Neural cell (in vitro differentiated cells): ENCODE data around the gene DNMBP. TPM values are rescaled to one million over a fixed set of nuclear protein-coding genes. Genes with fewer than 3 reads are reported as not detected.

Experiments used
- H2AFZ ChIP-seq: fragments of 200-600, 300-800 bp; sonication (generic), shearing (Covaris generic); 2 replicates; pipeline ENCODE4 v1.6.0; 2014; ENCODE audit warnings: low read depth, mild to moderate bottlenecking, antibody characterized with exemption, low read length, moderate library complexity
- H3F3A ChIP-seq: fragments of 200-600 bp; shearing (Covaris generic); 2 replicates; pipeline ENCODE4 v1.6.1; 2016; ENCODE audit warnings: mild to moderate bottlenecking, moderate library complexity, mixed read lengths, antibody characterized with exemption, low read length; ENCODE audit not compliant: insufficient read depth, poor library complexity, severe bottlenecking
- H3K27ac ChIP-seq: fragments of 200-600, 300-800 bp; sonication (generic), shearing (Covaris generic); 2 replicates; pipeline ENCODE4 v1.5.1; 2014; ENCODE audit warnings: mild to moderate bottlenecking, low read length, moderate library complexity
- H3K27me3 ChIP-seq: fragments of 300-800, 200-600 bp; sonication (generic), shearing (Covaris generic); 2 replicates; pipeline ENCODE4 v1.6.0; 2014; ENCODE audit warnings: mild to moderate bottlenecking, low read depth, low read length, moderate library complexity; ENCODE audit not compliant: insufficient read depth
- H3K36me3 ChIP-seq: fragments of 300-800, 200-600 bp; sonication (generic), shearing (Covaris generic); 2 replicates; pipeline ENCODE4 v1.5.1; 2014; ENCODE audit warnings: mild to moderate bottlenecking, antibody characterized with exemption, low read length, moderate library complexity; ENCODE audit not compliant: insufficient read depth
- H3K4me2 ChIP-seq: fragments of 300-800, 200-600 bp; sonication (generic), shearing (Covaris generic); 2 replicates; pipeline ENCODE4 v1.6.0; 2014; ENCODE audit warnings: mild to moderate bottlenecking, low read length
- H3K4me3 ChIP-seq: fragments of 300-800, 200-600 bp; sonication (generic), shearing (Covaris generic); 2 replicates; pipeline ENCODE4 v1.5.1; 2014; ENCODE audit warnings: mild to moderate bottlenecking, low read length, moderate library complexity
- H3K79me2 ChIP-seq: fragments of 200-600 bp; shearing (Covaris generic); replicated peaks from 2 replicates; pipeline ENCODE4 v1.6.0; 2014; ENCODE audit warnings: mild to moderate bottlenecking, low read length, moderate library complexity; ENCODE audit not compliant: insufficient read depth
- H3K9ac ChIP-seq: fragments of 300-800, 200-600 bp; sonication (generic), shearing (Covaris generic); 2 replicates; pipeline ENCODE4 v1.6.1; 2016; ENCODE audit warnings: mild to moderate bottlenecking, low read length, mixed read lengths
- H3K9me2 ChIP-seq: fragments of 200-600 bp; shearing (Covaris generic); 2 replicates; pipeline ENCODE4 v1.6.1; 2016; ENCODE audit warnings: mild to moderate bottlenecking, low read length, mixed read lengths; ENCODE audit not compliant: insufficient read depth
- H3K9me3 ChIP-seq: fragments of 200-600, 300-800 bp; sonication (generic), shearing (Covaris generic); 2 replicates; pipeline ENCODE4 v1.6.1; 2016; ENCODE audit warnings: mild to moderate bottlenecking, mixed run types, low read length, moderate library complexity, mixed read lengths
- H4K20me1 ChIP-seq: fragments of 200-600 bp; shearing (Covaris generic); 2 replicates; pipeline ENCODE4 v1.6.1; 2016; ENCODE audit warnings: mild to moderate bottlenecking, mixed run types; ENCODE audit not compliant: insufficient read depth
- EP300 ChIP-seq: fragments of 450-650 bp; conservative IDR thresholded peaks from 2 replicates; pipeline ENCODE4 v1.6.1; 2014; ENCODE audit warnings: antibody characterized with exemption, mild to moderate bottlenecking, moderate library complexity; ENCODE audit not compliant: poor library complexity, severe bottlenecking
- EZH2 ChIP-seq: fragments of 200-600, 300-800 bp; shearing (Covaris generic), sonication (generic); IDR thresholded peaks from 2 replicates; pipeline ENCODE4 v1.6.1; 2014; ENCODE audit warnings: antibody characterized with exemption, low read length, borderline replicate concordance, mild to moderate bottlenecking; ENCODE audit not compliant: insufficient read depth, poor library complexity, severe bottlenecking
- MXI1 ChIP-seq: fragments of 450-650 bp; conservative IDR thresholded peaks from 2 replicates; pipeline ENCODE4 v1.6.1; 2014; ENCODE audit warnings: antibody characterized with exemption, mild to moderate bottlenecking; ENCODE audit not compliant: poor library complexity, severe bottlenecking
- POLR2AphosphoS5 ChIP-seq: IDR thresholded peaks from 2 replicates; pipeline ENCODE4 v1.6.1; 2012
- RAD21 ChIP-seq: fragments of 450-650 bp; conservative IDR thresholded peaks from 2 replicates; pipeline ENCODE4 v1.6.1; 2014; ENCODE audit warnings: antibody characterized with exemption, mild to moderate bottlenecking, moderate library complexity
- SMC3 ChIP-seq: fragments of 450-650 bp; conservative IDR thresholded peaks from 2 replicates; pipeline ENCODE4 v1.6.1; 2014; ENCODE audit warnings: antibody characterized with exemption, mild to moderate bottlenecking, moderate library complexity; ENCODE audit not compliant: poor library complexity
- TAF1 ChIP-seq: IDR thresholded peaks from 2 replicates; pipeline ENCODE4 v1.6.1; 2012; ENCODE audit warnings: low read depth
- polyA plus RNA-seq: library from polyadenylated mRNA; depleted of rRNA; stranded (reverse); fragments of >200 nt; gene quantifications from 2 replicates; pipeline ENCODE4 v1.2.3, GENCODE V29; 2014
- TF ChIP-seq, protein P1 (sequence below): fragments of 450-650 bp; IDR thresholded peaks from 2 replicates; pipeline ENCODE4 v1.5.1; 2014; ENCODE audit warnings: antibody characterized with exemption, mild to moderate bottlenecking, moderate library complexity; ENCODE audit not compliant: poor library complexity, severe bottlenecking
- TF ChIP-seq, protein P2 (sequence below): IDR thresholded peaks from 2 replicates; pipeline ENCODE4 v1.6.1; 2012; ENCODE audit warnings: borderline replicate concordance

The DNMBP gene
- polyA plus RNA-seq, 1 donor from 2014 or later = 2.3 TPM

DNA sequence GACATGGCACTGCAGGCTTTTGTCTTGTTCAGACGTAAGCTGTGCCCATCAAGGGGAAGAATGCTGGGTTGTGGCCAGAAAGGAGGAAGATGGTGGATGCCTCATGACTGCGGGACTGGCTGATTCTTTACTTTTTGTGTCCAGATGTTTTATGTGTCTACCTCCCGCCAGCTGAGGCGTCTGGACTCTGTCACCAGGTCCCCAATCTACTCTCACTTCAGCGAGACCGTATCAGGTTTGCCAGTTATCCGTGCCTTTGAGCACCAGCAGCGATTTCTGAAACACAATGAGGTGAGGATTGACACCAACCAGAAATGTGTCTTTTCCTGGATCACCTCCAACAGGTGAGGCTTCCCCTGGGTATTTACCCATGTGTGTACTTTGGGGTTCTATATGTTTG is 173.8 kb downstream of the DNMBP start:
- TF ChIP-seq, protein P1, sequence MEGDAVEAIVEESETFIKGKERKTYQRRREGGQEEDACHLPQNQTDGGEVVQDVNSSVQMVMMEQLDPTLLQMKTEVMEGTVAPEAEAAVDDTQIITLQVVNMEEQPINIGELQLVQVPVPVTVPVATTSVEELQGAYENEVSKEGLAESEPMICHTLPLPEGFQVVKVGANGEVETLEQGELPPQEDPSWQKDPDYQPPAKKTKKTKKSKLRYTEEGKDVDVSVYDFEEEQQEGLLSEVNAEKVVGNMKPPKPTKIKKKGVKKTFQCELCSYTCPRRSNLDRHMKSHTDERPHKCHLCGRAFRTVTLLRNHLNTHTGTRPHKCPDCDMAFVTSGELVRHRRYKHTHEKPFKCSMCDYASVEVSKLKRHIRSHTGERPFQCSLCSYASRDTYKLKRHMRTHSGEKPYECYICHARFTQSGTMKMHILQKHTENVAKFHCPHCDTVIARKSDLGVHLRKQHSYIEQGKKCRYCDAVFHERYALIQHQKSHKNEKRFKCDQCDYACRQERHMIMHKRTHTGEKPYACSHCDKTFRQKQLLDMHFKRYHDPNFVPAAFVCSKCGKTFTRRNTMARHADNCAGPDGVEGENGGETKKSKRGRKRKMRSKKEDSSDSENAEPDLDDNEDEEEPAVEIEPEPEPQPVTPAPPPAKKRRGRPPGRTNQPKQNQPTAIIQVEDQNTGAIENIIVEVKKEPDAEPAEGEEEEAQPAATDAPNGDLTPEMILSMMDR = no peak
- no peak for TF ChIP-seq TAF1
- TF ChIP-seq EP300 = no peak
- no peak for TF ChIP-seq EZH2
- H3K9me2 ChIP-seq = no peaks in the 10 kb centered on the region

DNA sequence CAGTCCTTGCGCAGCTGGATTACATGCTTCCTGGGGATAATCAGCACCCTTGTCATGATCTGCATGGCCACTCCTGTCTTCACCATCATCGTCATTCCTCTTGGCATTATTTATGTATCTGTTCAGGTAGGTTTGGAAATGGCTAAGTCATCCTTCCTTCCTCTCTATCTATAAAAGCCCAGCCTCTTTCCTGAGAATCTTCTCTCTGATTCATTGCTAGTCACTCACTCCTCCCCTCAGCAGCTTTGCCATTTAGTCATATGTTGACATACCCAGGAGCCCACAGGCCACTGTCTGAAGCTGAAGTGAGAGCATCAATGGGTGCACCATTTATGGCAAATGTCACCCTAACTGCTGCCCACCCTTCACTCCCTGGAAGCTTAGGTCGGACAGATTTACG is 175.3 kb downstream of the DNMBP start:
- no peaks in the 10 kb centered on the region for H3K79me2 ChIP-seq
- no peak overlapping the region for H3K4me2 ChIP-seq
- H4K20me1 ChIP-seq = no peaks in the 10 kb centered on the region
- H3K36me3 ChIP-seq = no peaks in the 10 kb centered on the region
- no peaks in the 10 kb centered on the region for H3K9me2 ChIP-seq
- no peak overlapping the region for H3K27ac ChIP-seq
- H2AFZ ChIP-seq = no peak overlapping the region
- no peaks in the 10 kb centered on the region for H3K27me3 ChIP-seq
- no peak overlapping the region for H3K4me3 ChIP-seq
- no peaks in the 10 kb centered on the region for H3F3A ChIP-seq
- H3K9ac ChIP-seq = no peak overlapping the region
- TF ChIP-seq POLR2AphosphoS5 = no peak
- TF ChIP-seq EZH2 = no peak
- no peak for TF ChIP-seq MXI1
- no peak for TF ChIP-seq SMC3
- TF ChIP-seq, protein P1 = no peak
- TF ChIP-seq EP300 = no peak
- TF ChIP-seq TAF1 = no peak
- TF ChIP-seq RAD21 = no peak
- TF ChIP-seq, protein P2, sequence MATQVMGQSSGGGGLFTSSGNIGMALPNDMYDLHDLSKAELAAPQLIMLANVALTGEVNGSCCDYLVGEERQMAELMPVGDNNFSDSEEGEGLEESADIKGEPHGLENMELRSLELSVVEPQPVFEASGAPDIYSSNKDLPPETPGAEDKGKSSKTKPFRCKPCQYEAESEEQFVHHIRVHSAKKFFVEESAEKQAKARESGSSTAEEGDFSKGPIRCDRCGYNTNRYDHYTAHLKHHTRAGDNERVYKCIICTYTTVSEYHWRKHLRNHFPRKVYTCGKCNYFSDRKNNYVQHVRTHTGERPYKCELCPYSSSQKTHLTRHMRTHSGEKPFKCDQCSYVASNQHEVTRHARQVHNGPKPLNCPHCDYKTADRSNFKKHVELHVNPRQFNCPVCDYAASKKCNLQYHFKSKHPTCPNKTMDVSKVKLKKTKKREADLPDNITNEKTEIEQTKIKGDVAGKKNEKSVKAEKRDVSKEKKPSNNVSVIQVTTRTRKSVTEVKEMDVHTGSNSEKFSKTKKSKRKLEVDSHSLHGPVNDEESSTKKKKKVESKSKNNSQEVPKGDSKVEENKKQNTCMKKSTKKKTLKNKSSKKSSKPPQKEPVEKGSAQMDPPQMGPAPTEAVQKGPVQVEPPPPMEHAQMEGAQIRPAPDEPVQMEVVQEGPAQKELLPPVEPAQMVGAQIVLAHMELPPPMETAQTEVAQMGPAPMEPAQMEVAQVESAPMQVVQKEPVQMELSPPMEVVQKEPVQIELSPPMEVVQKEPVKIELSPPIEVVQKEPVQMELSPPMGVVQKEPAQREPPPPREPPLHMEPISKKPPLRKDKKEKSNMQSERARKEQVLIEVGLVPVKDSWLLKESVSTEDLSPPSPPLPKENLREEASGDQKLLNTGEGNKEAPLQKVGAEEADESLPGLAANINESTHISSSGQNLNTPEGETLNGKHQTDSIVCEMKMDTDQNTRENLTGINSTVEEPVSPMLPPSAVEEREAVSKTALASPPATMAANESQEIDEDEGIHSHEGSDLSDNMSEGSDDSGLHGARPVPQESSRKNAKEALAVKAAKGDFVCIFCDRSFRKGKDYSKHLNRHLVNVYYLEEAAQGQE = no peak
- no peaks in the 10 kb centered on the region for H3K9me3 ChIP-seq

More for the DNA sequence above, 173.8 kb downstream of the DNMBP start:
- Histone ChIP-seq H3K27ac (no peak overlapping the region), H2AFZ (no peak overlapping the region), H3K9ac (no peak overlapping the region), H3K36me3 (no peaks in the 10 kb centered on the region), H3F3A (no peaks in the 10 kb centered on the region), H3K4me2 (no peak overlapping the region), H3K9me3 (no peaks in the 10 kb centered on the region), H3K4me3 (no peak overlapping the region), H3K27me3 (no peaks in the 10 kb centered on the region), H4K20me1 (no peaks in the 10 kb centered on the region), H3K79me2 (no peaks in the 10 kb centered on the region)
